ENCODE results near the gene LHX3.

DNA sequence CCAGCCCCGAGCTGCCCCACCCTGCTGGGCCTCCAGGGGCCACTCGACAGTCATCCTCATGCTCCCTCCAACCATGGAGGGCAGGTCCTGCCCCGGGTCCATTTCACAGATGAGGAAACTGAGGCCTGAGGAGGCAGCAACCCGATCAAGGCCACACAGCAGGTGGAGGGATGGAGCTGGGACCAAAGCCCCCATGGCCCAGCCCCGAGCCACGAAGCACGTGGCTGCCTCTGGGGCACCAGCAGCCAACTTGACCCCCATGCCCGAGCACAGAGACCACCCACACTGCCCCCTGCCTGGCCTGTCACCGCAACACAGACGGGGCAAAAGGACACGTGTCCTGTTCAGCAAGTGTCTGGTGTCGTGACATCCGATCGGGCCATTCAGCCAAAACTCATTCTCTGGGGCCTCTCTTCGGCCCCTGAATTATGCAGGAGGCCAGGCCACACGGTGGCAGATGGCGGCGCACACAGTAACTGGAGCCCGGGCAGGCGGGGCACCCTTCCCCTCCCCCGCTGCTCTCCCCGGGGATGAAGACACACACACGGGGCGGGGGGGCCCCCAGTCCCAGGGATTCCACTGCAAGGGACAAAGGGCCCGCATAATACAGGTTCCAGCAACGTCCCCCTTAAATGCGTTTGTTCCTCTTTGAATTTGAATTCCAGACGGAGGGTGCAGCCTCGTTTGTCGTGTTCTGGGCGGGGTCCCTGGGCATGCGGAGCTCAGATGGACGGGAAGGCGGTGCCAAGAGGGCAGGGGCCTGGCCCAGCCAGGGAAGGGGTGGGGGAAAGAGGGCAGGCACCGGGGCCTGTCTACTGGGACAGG, 56.8 kb downstream of the LHX3 start:
- TF ChIP-seq, protein P1, sequence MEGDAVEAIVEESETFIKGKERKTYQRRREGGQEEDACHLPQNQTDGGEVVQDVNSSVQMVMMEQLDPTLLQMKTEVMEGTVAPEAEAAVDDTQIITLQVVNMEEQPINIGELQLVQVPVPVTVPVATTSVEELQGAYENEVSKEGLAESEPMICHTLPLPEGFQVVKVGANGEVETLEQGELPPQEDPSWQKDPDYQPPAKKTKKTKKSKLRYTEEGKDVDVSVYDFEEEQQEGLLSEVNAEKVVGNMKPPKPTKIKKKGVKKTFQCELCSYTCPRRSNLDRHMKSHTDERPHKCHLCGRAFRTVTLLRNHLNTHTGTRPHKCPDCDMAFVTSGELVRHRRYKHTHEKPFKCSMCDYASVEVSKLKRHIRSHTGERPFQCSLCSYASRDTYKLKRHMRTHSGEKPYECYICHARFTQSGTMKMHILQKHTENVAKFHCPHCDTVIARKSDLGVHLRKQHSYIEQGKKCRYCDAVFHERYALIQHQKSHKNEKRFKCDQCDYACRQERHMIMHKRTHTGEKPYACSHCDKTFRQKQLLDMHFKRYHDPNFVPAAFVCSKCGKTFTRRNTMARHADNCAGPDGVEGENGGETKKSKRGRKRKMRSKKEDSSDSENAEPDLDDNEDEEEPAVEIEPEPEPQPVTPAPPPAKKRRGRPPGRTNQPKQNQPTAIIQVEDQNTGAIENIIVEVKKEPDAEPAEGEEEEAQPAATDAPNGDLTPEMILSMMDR (IDR thresholded peaks at IDR 0.05): no peak
- TF ChIP-seq POLR2A (IDR thresholded peaks at IDR 0.05): no peak
